ENCODE measurements around the gene ETF1.
"Not testable (repeated sequence)": the region's sequence is repeated elsewhere in the genome, so short reads cannot be mapped to it uniquely, and the experiment has no call there.

DNA sequence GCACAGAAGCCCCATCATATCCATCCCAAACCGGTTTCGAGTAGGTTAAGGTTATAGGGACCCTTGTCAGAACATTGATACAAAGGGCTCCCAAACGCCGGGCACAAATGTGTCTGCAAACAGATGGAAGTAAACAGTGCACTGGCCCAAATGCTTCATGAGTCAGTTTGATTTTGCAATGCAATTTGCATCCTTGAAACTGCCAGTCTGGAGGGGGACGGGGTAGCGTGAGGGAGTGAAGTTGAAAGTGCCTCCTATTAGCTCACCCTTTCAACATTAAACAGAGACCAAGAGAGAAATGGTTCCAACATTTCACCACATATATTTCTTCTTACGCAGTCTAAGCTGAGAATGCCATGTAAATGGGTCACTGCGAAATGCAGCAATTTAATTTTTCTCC is 35.6 kb downstream of the ETF1 start:
- TF ChIP-seq, protein P1, sequence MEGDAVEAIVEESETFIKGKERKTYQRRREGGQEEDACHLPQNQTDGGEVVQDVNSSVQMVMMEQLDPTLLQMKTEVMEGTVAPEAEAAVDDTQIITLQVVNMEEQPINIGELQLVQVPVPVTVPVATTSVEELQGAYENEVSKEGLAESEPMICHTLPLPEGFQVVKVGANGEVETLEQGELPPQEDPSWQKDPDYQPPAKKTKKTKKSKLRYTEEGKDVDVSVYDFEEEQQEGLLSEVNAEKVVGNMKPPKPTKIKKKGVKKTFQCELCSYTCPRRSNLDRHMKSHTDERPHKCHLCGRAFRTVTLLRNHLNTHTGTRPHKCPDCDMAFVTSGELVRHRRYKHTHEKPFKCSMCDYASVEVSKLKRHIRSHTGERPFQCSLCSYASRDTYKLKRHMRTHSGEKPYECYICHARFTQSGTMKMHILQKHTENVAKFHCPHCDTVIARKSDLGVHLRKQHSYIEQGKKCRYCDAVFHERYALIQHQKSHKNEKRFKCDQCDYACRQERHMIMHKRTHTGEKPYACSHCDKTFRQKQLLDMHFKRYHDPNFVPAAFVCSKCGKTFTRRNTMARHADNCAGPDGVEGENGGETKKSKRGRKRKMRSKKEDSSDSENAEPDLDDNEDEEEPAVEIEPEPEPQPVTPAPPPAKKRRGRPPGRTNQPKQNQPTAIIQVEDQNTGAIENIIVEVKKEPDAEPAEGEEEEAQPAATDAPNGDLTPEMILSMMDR (IDR thresholded peaks at IDR 0.05), result not testable (repeated sequence)
- not testable (repeated sequence) for TF ChIP-seq POLR2A (IDR thresholded peaks at IDR 0.05)

Measured in vagina (tissue), 2 donors.